A673 (cell line): ENCODE measurements around the gene VAV2.

Source experiments
- CTCF ChIP-seq: fragments of 300-800, 200-600 bp; sonication (generic); conservative IDR thresholded peaks from 2 replicates; pipeline ENCODE4 v1.5.1; 2017; ENCODE audit warnings: low read depth, mild to moderate bottlenecking, antibody characterized with exemption, low read length, moderate library complexity, mixed read lengths
- EZH2 ChIP-seq: fragments of 200-600 bp; sonication (generic); IDR thresholded peaks from 2 replicates; pipeline ENCODE4 v1.6.1; 2017; ENCODE audit warnings: borderline replicate concordance, low read depth, mild to moderate bottlenecking, mixed read lengths, antibody characterized with exemption, low read length; ENCODE audit not compliant: poor library complexity, severe bottlenecking

GRCh38 chr9:133906218-133906617 lies 85.9 kb downstream of the VAV2 start:
- TF ChIP-seq CTCF (no peak), EZH2 (no peak)
